Activated CD4-positive, alpha-beta memory T cell treated with anti-CD3 and anti-CD28 coated beads, Interleukin-2, amount 10 ng/mL, durations not matched to agents 7 days and 5 days (primary cell): ENCODE measurements around the gene TMEM53. TPM values are rescaled to one million over a fixed set of nuclear protein-coding genes. Genes with fewer than 3 reads are reported as not detected.

Experiments used
- CTCF ChIA-PET: fragments of 350-600 bp; sonication (Branson Sonifier 250); formaldehyde crosslinking; loops from one replicate; lab custom pipeline; 2021; ENCODE audit warnings: antibody characterized with exemption, inconsistent platforms; lab: Charles Lee
- POLR2A ChIA-PET: fragments of 350-600 bp; sonication (Branson Sonifier 250); formaldehyde crosslinking; loops from one replicate; lab custom pipeline; 2021; ENCODE audit warnings: antibody characterized with exemption; lab: Charles Lee
- DNase-seq: peaks from one replicate; pipeline ENCODE4 v3.0.0-alpha.2; 2020
- H3K27ac Mint-ChIP-seq: one replicate; pipeline ENCODE4 v1.8.0; 2021; ENCODE audit warnings: mild to moderate bottlenecking, mixed read lengths
- H3K27me3 Mint-ChIP-seq: one replicate; pipeline ENCODE4 v1.8.0; 2021; ENCODE audit warnings: mixed read lengths
- H3K36me3 Mint-ChIP-seq: one replicate; pipeline ENCODE4 v1.8.0; 2021; ENCODE audit warnings: low read depth, mixed read lengths
- H3K4me1 Mint-ChIP-seq: one replicate; pipeline ENCODE4 v1.8.0; 2021; ENCODE audit warnings: mixed read lengths
- H3K4me3 Mint-ChIP-seq: one replicate; pipeline ENCODE4 v1.8.0; 2021; ENCODE audit warnings: mild to moderate bottlenecking, mixed read lengths
- H3K9me3 Mint-ChIP-seq: one replicate; pipeline ENCODE4 v1.8.0; 2021; ENCODE audit warnings: mixed read lengths
- total RNA-seq, 2 experiments: library from RNA; stranded (reverse); gene quantifications; one replicate each; pipeline ENCODE4 v1.2.3, GENCODE V29; 2021

The TMEM53 gene
- total RNA-seq, 2 experiments from 2014 or later, result 4.3 to 5.6 TPM

GRCh38 chr1:44632598-44632997 lies 41.7 kb downstream of the TMEM53 start:
- no peak for DNase-seq
- peaks cover 47% of the 10 kb centered on the region for H3K36me3 Mint-ChIP-seq
- peaks cover 40% of the 10 kb centered on the region for H3K4me1 Mint-ChIP-seq
- H3K27ac Mint-ChIP-seq, result peak overlapping the region; percentile 93
- ChIA-PET CTCF (interaction anchor here (0.6 to 8.2 kb wide), 6 partner anchors 19 to 420 kb away, joined by 3 to 65 read pairs (median 4); partner anchors contain the start of genes ARMH1, DMAP1, RNU5D-1 and TMEM53), POLR2A (interaction anchor here (0.8 to 5.5 kb wide), 22 partner anchors 9 to 1671 kb away, joined by 3 to 71 read pairs (median 8); partner anchors contain the start of genes ARMH1, KDM4A, LRRC41 and RNU5D-1)
- no peaks in the 10 kb centered on the region for H3K9me3 Mint-ChIP-seq
- H3K27me3 Mint-ChIP-seq, result no peaks in the 10 kb centered on the region
- peak overlapping the region; percentile 90 for H3K4me3 Mint-ChIP-seq

- CTCF ChIA-PET, result interaction anchor here (0.6 to 8.2 kb wide), 5 partner anchors 20 to 419 kb away, joined by 3 to 65 read pairs (median 4); partner anchors contain the start of genes DMAP1 and RNU5D-1
- Mint-ChIP-seq H3K27ac (peak overlapping the region; percentile 93), H3K36me3 (peaks cover 41% of the 10 kb centered on the region), H3K4me1 (peaks cover 40% of the 10 kb centered on the region), H3K4me3 (peak overlapping the region; percentile 90), H3K9me3 (no peaks in the 10 kb centered on the region), H3K27me3 (no peaks in the 10 kb centered on the region)
- POLR2A ChIA-PET, result interaction anchor here (0.6 to 5.5 kb wide), 41 partner anchors 9 to 1671 kb away, joined by 3 to 71 read pairs (median 4); partner anchors contain the start of genes ARMH1, DMAP1, HECTD3 and IPO13
- peak; percentile 93 for DNase-seq
Observed at GRCh38 chr1:44631647-44632539, 42.4 kb downstream of the TMEM53 start.

GRCh38 chr1:44631333-44631646 lies 43.0 kb downstream of the TMEM53 start:
- ChIA-PET CTCF (interaction anchor here (1.0 to 8.2 kb wide), 4 partner anchors 20 to 419 kb away, joined by 3 to 65 read pairs (median 4); partner anchors contain the start of gene DMAP1), POLR2A (interaction anchor here (0.6 to 5.5 kb wide), 38 partner anchors 10 to 1672 kb away, joined by 3 to 71 read pairs (median 4); partner anchors contain the start of genes ARMH1, DMAP1, HECTD3 and IPO13)
- Mint-ChIP-seq H3K4me1 (peaks cover 40% of the 10 kb centered on the region), H3K27me3 (no peaks in the 10 kb centered on the region), H3K9me3 (no peaks in the 10 kb centered on the region), H3K27ac (peak overlapping the region; percentile 92), H3K4me3 (peak overlapping the region; percentile 90), H3K36me3 (peaks cover 36% of the 10 kb centered on the region)
- no peak for DNase-seq

- H3K9me3 Mint-ChIP-seq, result no peaks in the 10 kb centered on the region
- CTCF ChIA-PET, result interaction anchor here (0.5 to 8.2 kb wide), 3 partner anchors 21 to 864 kb away, joined by 3 to 65 read pairs (median 9); partner anchors contain the start of genes ARMH1 and TMEM53
- no peak for DNase-seq
- H3K36me3 Mint-ChIP-seq, result peaks cover 24% of the 10 kb centered on the region
- H3K27me3 Mint-ChIP-seq, result no peaks in the 10 kb centered on the region
- POLR2A ChIA-PET, result interaction anchor here (1.3 to 5.5 kb wide), 5 partner anchors 11 to 417 kb away, joined by 3 to 71 read pairs (median 52); partner anchors contain the start of genes ARMH1, DMAP1 and TMEM53
- H3K4me3 Mint-ChIP-seq, result peak overlapping the region; percentile 90
- H3K4me1 Mint-ChIP-seq, result peaks cover 38% of the 10 kb centered on the region
- peak overlapping the region; percentile 92 for H3K27ac Mint-ChIP-seq
Observed at GRCh38 chr1:44630116-44630515, 44.2 kb downstream of the TMEM53 start.

GRCh38 chr1:44628962-44629756 lies 45.1 kb downstream of the TMEM53 start:
- Mint-ChIP-seq H3K27me3 (no peaks in the 10 kb centered on the region), H3K4me1 (peaks cover 28% of the 10 kb centered on the region), H3K36me3 (peaks cover 14% of the 10 kb centered on the region), H3K4me3 (no peak overlapping the region), H3K9me3 (no peaks in the 10 kb centered on the region), H3K27ac (no peak overlapping the region)
- no peak for DNase-seq
- POLR2A ChIA-PET, result interaction anchor here (1.4 to 5.5 kb wide), 4 partner anchors 10 to 93 kb away, joined by 3 to 71 read pairs (median 28); partner anchors contain the start of genes ARMH1 and TMEM53
- CTCF ChIA-PET, result interaction anchor here (2.6 to 8.2 kb wide), 2 partner anchors 22 to 46 kb away, joined by 9 to 65 read pairs; partner anchors contain the start of genes ARMH1 and TMEM53

DNA sequence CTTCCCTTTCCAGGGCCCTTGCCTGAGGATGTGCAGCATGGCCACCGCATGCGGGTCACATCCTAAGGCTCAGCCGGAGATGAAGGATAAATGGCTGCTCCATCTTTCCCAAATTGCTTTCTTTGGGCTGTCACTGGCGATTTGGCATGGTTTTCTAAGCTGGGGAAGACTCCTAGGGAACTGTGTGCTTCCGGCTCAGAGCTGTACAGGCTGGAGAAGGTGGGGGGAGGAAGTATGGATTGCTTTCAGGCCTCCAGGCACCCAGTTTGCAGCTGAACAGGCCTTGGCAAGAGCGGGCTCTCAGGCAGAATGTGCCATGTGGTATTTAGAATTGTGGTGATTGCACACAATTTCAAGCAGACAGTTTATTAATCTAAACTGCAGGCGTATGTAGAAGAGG lies 48.9 kb downstream of the TMEM53 start:
- DNase-seq, result no peak
- ChIA-PET POLR2A (interaction anchor here (1.3 kb wide), 1 partner anchor 17 kb away, joined by 4 read pairs; no protein-coding TSS in a partner anchor), CTCF (interaction anchor here (0.7 kb wide), 1 partner anchor 30 kb away, joined by 4 read pairs; no protein-coding TSS in a partner anchor)
- no peak overlapping the region for H3K4me3 Mint-ChIP-seq
- H3K36me3 Mint-ChIP-seq, result no peaks in the 10 kb centered on the region
- H3K4me1 Mint-ChIP-seq, result peaks cover under 1% of the 10 kb centered on the region
- no peaks in the 10 kb centered on the region for H3K9me3 Mint-ChIP-seq
- H3K27ac Mint-ChIP-seq, result no peak overlapping the region
- no peaks in the 10 kb centered on the region for H3K27me3 Mint-ChIP-seq

DNA sequence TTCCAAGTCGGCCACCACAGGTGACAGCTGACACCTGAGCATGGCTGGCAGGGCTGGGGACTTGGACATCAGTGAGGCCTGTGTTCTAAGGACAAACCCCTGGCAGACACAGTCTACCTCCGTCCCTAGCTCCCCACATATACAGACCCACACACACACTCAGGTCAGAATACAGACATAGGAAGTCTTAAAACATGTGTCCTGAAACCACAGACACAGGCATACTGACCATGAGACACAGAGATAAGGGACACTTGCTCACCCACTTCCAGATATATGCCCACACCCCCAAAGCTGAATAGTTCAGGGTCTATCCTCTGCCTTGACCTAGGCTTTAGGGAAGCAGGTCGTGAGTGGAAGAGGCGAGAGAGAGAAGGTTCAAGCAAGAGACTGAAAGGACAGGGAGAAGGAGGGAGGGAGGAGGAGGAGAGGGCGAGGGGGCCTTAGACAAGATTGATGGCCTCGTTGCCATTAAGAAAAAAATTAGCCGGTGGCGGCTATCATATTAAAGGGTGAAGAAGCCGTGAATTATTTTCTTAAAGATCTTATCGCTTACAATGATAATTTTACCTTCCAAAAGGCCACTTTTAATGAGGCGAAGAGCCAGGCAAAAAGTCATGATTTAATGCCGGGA lies 49.9 kb downstream of the TMEM53 start:
- Mint-ChIP-seq H3K4me3 (no peak overlapping the region), H3K9me3 (no peaks in the 10 kb centered on the region), H3K36me3 (no peaks in the 10 kb centered on the region), H3K27me3 (no peaks in the 10 kb centered on the region), H3K27ac (no peak overlapping the region), H3K4me1 (no peaks in the 10 kb centered on the region)
- DNase-seq, result no peak
- POLR2A ChIA-PET, result interaction anchor here (1.3 kb wide), 1 partner anchor 18 kb away, joined by 4 read pairs; no protein-coding TSS in a partner anchor
- CTCF ChIA-PET, result no interaction called here

DNA sequence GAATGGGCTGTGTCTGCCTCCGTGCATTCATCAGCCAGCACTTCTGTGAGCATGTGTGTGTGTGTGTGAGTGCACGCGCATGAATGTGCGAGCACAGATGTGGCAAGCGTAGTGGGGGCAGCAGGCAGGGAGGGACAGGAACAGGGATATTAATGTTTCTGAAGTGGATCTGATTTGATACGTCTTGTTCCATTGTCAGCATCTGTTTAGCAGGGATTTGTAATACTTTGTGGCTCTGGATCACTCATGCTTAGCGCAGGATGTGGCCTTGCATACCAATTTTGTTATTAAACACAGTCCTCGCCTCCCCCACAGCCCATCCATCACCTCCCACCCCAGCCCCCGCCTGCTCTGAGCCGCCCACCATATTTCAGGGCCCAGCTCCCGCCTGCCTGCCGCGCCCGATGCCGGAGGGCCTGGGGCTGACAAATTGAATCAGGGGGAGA lies 52.4 kb downstream of the TMEM53 start:
- Mint-ChIP-seq H3K27me3 (peaks cover 3% of the 10 kb centered on the region), H3K9me3 (no peaks in the 10 kb centered on the region), H3K27ac (no peak overlapping the region), H3K4me1 (no peaks in the 10 kb centered on the region), H3K4me3 (no peak overlapping the region), H3K36me3 (no peaks in the 10 kb centered on the region)
- DNase-seq, result no peak
- CTCF ChIA-PET, result no interaction called here
- POLR2A ChIA-PET, result no interaction called here

GRCh38 chr1:44620072-44620471 lies 54.2 kb downstream of the TMEM53 start:
- Mint-ChIP-seq H3K4me3 (no peak overlapping the region), H3K9me3 (no peaks in the 10 kb centered on the region), H3K27ac (no peak overlapping the region), H3K4me1 (no peaks in the 10 kb centered on the region), H3K27me3 (peaks cover 3% of the 10 kb centered on the region), H3K36me3 (no peaks in the 10 kb centered on the region)
- POLR2A ChIA-PET, result interaction anchor here (1.1 kb wide), 1 partner anchor 12 kb away, joined by 6 read pairs; no protein-coding TSS in a partner anchor
- CTCF ChIA-PET, result interaction anchor here (1.3 kb wide), 1 partner anchor 12 kb away, joined by 3 read pairs; no protein-coding TSS in a partner anchor
- no peak for DNase-seq

DNA sequence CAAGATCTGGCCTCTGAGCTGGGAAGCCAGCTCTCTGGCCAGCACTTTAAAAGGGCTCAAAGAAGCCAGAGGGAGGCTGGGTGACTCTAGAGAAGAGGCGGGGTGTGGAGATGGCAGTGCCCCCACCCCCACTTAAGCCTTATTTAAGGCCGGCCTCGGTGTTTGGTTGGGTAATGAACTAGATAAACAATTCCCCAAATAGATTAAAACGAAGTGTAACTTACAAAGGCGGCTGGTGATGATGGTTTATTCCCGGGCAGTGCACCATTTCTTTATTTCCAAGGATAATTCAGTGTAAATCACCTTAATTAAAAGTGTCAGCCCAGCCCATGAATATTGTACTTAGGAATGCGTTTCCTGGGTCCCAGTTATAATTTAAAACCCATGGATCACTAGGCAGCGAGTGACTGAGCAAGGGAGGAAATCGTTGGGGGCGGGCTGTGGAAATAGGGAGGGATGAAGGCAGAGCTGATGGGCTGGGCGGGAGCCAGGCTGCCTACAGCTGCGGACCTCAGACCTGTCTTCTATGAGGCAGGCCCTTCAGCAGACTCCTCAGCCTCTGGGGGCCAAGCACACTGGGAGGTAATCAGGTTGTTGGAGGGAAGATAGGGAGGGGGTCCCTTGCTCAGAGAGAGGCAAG lies 54.9 kb downstream of the TMEM53 start:
- Mint-ChIP-seq H3K27me3 (peaks cover 3% of the 10 kb centered on the region), H3K4me1 (no peaks in the 10 kb centered on the region), H3K9me3 (no peaks in the 10 kb centered on the region), H3K36me3 (no peaks in the 10 kb centered on the region), H3K27ac (no peak overlapping the region), H3K4me3 (no peak overlapping the region)
- POLR2A ChIA-PET, result interaction anchor here (1.5 kb wide), 1 partner anchor 12 kb away, joined by 3 read pairs; no protein-coding TSS in a partner anchor
- CTCF ChIA-PET, result interaction anchor here (1.3 kb wide), 1 partner anchor 11 kb away, joined by 3 read pairs; no protein-coding TSS in a partner anchor
- DNase-seq, result no peak

DNA sequence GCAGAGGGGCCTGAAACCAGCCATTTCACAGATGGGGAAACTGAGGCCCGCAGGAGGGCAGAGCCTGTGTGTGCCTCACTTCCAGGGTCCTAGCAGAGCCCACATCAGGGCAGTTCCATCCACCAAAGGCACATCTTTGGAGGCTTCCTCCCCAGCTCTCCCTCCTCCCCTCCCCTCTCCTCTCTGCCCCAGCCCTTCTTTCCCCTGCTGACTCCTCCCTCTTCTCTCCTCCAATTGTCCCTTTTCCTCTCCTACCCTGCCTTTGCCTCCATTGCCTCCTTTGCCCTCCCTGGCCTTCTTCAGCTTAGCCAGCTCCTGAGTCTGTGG lies 56.6 kb downstream of the TMEM53 start:
- CTCF ChIA-PET, result no interaction called here
- no peaks in the 10 kb centered on the region for H3K4me1 Mint-ChIP-seq
- H3K4me3 Mint-ChIP-seq, result no peak overlapping the region
- H3K9me3 Mint-ChIP-seq, result no peaks in the 10 kb centered on the region
- H3K27me3 Mint-ChIP-seq, result peaks cover 3% of the 10 kb centered on the region
- no peaks in the 10 kb centered on the region for H3K36me3 Mint-ChIP-seq
- no peak for DNase-seq
- POLR2A ChIA-PET, result interaction anchor here (1.5 kb wide), 1 partner anchor 14 kb away, joined by 3 read pairs; no protein-coding TSS in a partner anchor
- H3K27ac Mint-ChIP-seq, result no peak overlapping the region
